HEK293T (cell line): ENCODE measurements around the gene FAM3A.

Experiments
- CTCF ChIA-PET: fragments of 350-600 bp; formaldehyde crosslinking; extraction: SDS; loops from one replicate; lab custom pipeline; 2021; ENCODE audit warnings: antibody characterized with exemption, inconsistent platforms; lab: Yijun Ruan, JAX
- POLR2A ChIA-PET: fragments of 350-600 bp; formaldehyde crosslinking; extraction: SDS; loops from one replicate; lab custom pipeline; 2020; ENCODE audit warnings: antibody characterized with exemption, inconsistent platforms; lab: Yijun Ruan, JAX
- DNase-seq: peaks from one replicate; pipeline ENCODE4 v3.0.0; 2012; ENCODE audit warnings: mixed read lengths; ENCODE audit errors: extremely low spot score
- ARNT ChIP-seq: fragments of 450-650 bp; IDR thresholded peaks from 2 replicates; pipeline ENCODE4 v1.6.1; 2017; ENCODE audit warnings: mild to moderate bottlenecking
- BHLHE40 ChIP-seq: fragments of 450-650 bp; IDR thresholded peaks from 2 replicates; pipeline ENCODE4 v1.6.1; 2016; ENCODE audit warnings: mild to moderate bottlenecking, moderate library complexity, borderline replicate concordance
- CTBP1 ChIP-seq: fragments of 450-650 bp; IDR thresholded peaks from 2 replicates; pipeline ENCODE4 v1.6.1; 2016; ENCODE audit warnings: borderline replicate concordance
- ELF4 ChIP-seq: fragments of 450-650 bp; IDR thresholded peaks from 2 replicates; pipeline ENCODE4 v1.6.1; 2017; ENCODE audit warnings: antibody characterized with exemption
- FOXA1 ChIP-seq: fragments of 450-650 bp; IDR thresholded peaks from 2 replicates; pipeline ENCODE4 v1.6.1; 2016; ENCODE audit warnings: mild to moderate bottlenecking
- FOXK2 ChIP-seq: fragments of 450-650 bp; IDR thresholded peaks from 2 replicates; pipeline ENCODE4 v1.6.1; 2016; ENCODE audit warnings: mild to moderate bottlenecking
- FOXM1 ChIP-seq: fragments of 450-650 bp; IDR thresholded peaks from 2 replicates; pipeline ENCODE4 v1.6.1; 2017; ENCODE audit warnings: mild to moderate bottlenecking, borderline replicate concordance
- HDGF ChIP-seq: fragments of 450-650 bp; IDR thresholded peaks from 2 replicates; pipeline ENCODE4 v1.6.1; 2017; ENCODE audit warnings: antibody characterized with exemption, borderline replicate concordance
- L3MBTL2 ChIP-seq: fragments of 450-650 bp; conservative IDR thresholded peaks from 2 replicates; pipeline ENCODE4 v1.6.1; 2016; ENCODE audit warnings: mild to moderate bottlenecking
- LEF1 ChIP-seq: fragments of 450-650 bp; IDR thresholded peaks from 2 replicates; pipeline ENCODE4 v1.6.1; 2017; ENCODE audit warnings: mild to moderate bottlenecking, borderline replicate concordance
- NFRKB ChIP-seq: fragments of 450-650 bp; IDR thresholded peaks from 2 replicates; pipeline ENCODE4 v1.6.1; 2016; ENCODE audit warnings: mild to moderate bottlenecking, moderate library complexity
- SP1 ChIP-seq: fragments of 450-650 bp; IDR thresholded peaks from 2 replicates; pipeline ENCODE4 v1.6.1; 2017
- SUZ12 ChIP-seq: fragments of 450-650 bp; IDR thresholded peaks from 2 replicates; pipeline ENCODE4 v1.6.1; 2016; ENCODE audit warnings: mild to moderate bottlenecking
- TARDBP ChIP-seq: fragments of 450-650 bp; IDR thresholded peaks from 2 replicates; pipeline ENCODE4 v1.6.1; 2016
- ZNF384 ChIP-seq: fragments of 450-650 bp; IDR thresholded peaks from 2 replicates; pipeline ENCODE4 v1.6.1; 2016
- TF ChIP-seq, protein P1 (sequence below): fragments of 450-650 bp; IDR thresholded peaks from 2 replicates; pipeline ENCODE4 v1.6.1; 2016

FAM3A gene

GRCh38 chrX:154470914-154471568 lies 45.0 kb downstream of the FAM3A start:
- POLR2A ChIA-PET = no interaction called here
- no peak for DNase-seq
- TF ChIP-seq TARDBP (no peak), CTBP1 (no peak), BHLHE40 (no peak), LEF1 (no peak), L3MBTL2 (no peak), FOXK2 (no peak), FOXM1 (no peak), HDGF (no peak), ARNT (no peak)
- TF ChIP-seq, protein P1, sequence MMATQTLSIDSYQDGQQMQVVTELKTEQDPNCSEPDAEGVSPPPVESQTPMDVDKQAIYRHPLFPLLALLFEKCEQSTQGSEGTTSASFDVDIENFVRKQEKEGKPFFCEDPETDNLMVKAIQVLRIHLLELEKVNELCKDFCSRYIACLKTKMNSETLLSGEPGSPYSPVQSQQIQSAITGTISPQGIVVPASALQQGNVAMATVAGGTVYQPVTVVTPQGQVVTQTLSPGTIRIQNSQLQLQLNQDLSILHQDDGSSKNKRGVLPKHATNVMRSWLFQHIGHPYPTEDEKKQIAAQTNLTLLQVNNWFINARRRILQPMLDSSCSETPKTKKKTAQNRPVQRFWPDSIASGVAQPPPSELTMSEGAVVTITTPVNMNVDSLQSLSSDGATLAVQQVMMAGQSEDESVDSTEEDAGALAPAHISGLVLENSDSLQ = no peak
- CTCF ChIA-PET = no interaction called here

DNA sequence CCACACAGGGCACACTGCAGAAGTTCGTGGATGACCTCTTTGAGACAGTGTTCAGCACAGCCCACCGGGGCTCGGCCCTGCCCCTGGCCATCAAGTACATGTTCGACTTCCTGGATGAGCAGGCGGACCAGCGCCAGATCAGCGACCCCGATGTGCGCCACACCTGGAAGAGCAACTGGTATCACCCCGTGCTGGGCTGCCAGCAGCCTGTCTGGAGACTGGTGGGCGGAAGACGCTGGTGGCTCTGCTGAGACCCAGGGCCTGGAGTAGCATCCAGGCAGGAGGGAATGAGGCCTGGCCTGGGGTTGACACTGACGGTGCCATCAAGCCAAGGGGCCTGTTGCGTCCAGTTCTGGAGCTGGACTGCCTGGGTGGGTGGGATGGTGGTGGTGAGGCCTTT lies 45.6 kb downstream of the FAM3A start:
- ChIA-PET POLR2A (no interaction called here), CTCF (no interaction called here)
- no peak for TF ChIP-seq TARDBP
- TF ChIP-seq NFRKB = no peak
- no peak for TF ChIP-seq L3MBTL2
- TF ChIP-seq LEF1 = no peak
- no peak for DNase-seq

DNA sequence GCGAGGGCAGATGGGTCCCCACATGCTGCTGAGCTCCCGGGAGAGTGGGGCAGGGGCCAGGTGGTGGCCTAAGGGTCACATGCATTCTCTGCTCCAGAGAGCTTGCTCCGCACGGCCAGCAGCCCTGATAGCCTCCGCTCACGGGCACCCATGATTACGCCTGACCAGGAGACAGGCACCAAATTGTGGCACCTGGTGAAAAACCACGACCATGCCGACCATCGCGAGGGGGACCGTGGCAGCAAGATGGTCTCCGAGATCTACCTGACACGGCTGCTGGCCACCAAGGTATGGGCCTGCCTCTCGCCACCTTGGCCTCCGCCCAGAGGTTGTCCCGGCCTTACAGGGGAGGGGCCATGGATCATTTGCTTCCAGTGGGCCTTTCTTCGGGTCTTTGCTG lies 46.2 kb downstream of the FAM3A start:
- ChIA-PET CTCF (no interaction called here), POLR2A (no interaction called here)
- TF ChIP-seq FOXK2 = no peak
- TF ChIP-seq ELF4 = no peak
- no peak for TF ChIP-seq SUZ12
- TF ChIP-seq FOXA1 = no peak
- no peak for TF ChIP-seq ZNF384
- no peak for DNase-seq

DNA sequence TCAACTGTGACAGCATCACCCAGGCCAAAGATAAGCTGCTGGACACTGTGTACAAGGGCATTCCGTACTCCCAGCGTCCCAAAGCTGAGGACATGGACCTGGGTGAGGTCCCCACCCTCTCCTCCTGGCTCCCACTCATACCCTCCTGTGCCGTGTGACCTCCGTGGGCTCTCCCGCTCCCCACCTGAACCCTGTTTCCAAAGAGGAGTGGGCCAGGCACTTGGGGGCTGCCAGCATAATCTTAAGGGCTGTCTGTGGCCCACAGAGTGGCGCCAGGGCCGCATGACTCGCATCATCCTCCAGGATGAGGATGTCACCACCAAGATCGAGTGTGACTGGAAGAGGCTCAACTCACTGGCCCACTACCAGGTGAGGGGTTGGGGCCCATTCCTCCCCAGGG lies 46.9 kb downstream of the FAM3A start:
- DNase-seq = no peak
- CTCF ChIA-PET = no interaction called here
- POLR2A ChIA-PET = no interaction called here

DNA sequence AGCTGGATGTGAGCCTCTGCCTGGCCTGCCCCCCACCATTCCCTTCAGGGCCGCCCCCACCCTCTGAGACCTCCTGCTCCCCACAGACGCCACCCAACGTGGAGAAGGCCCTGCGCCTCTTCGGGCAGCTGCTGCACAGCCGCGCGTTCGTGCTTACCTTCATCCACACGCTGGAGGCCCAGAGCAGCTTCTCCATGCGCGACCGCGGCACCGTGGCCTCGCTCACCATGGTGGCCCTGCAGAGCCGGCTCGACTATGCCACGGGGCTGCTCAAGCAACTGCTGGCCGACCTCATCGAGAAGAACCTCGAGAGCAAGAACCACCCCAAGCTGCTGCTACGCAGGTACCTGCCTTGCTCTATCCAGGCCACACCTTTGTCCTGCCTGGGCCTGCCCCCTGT lies 47.8 kb downstream of the FAM3A start:
- no peak for DNase-seq
- ChIA-PET POLR2A (interaction anchor here (1.6 kb wide), 1 partner anchor 9 kb away, joined by 5 read pairs; no protein-coding TSS in a partner anchor), CTCF (no interaction called here)
- TF ChIP-seq ZNF384 (no peak), BHLHE40 (no peak), FOXA1 (no peak), LEF1 (no peak), NFRKB (no peak), CTBP1 (no peak), ARNT (no peak)
- TF ChIP-seq, protein P1 = no peak

More for the DNA sequence above, 46.9 kb downstream of the FAM3A start:
- TF ChIP-seq NFRKB (no peak), TARDBP (no peak), HDGF (no peak), FOXM1 (no peak), SUZ12 (no peak), SP1 (no peak), FOXK2 (no peak), CTBP1 (no peak)

DNA sequence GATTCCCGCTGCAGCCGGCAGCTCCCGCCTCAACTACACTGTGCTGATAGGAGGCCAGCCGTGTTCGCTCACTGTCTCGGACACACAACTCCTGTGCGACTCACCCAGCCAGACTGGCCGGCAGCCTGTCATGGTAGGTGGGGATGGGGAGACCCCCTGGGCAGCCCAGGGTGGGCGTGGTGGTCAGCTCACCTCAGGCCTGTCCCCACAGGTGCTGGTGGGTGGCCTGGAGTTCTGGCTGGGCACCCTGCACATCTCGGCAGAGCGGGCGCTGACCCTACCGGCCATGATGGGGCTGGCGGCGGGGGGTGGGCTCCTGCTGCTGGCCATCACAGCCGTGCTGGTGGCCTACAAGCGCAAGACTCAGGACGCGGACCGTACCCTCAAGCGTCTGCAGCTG lies 48.5 kb downstream of the FAM3A start:
- TF ChIP-seq ZNF384 (no peak), HDGF (no peak), TARDBP (no peak), LEF1 (no peak), ARNT (no peak), FOXA1 (no peak), FOXK2 (no peak), ELF4 (no peak), NFRKB (no peak), L3MBTL2 (no peak), BHLHE40 (no peak)
- TF ChIP-seq, protein P1 = no peak

DNA sequence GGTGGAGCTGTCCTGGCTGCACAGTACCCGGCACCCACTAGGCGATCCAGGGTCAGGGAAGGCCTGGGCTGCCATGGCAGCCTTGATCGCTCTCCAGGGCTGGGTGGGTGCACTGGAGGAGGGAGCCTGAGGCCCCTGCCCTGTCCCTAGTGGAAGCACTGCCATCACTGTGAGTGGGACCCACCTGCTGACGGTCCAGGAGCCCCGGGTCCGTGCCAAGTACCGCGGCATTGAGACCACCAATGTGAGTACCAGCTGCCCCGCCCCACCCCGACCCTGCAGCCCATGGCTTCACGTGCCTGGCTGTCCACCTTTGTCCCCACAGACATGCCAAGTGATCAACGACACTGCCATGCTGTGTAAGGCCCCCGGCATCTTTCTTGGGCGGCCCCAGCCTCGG lies 49.1 kb downstream of the FAM3A start:
- DNase-seq = no peak
- ChIA-PET CTCF (no interaction called here), POLR2A (interaction anchor here (1.6 kb wide), 1 partner anchor 10 kb away, joined by 5 read pairs; no protein-coding TSS in a partner anchor)
- TF ChIP-seq ARNT = no peak
- TF ChIP-seq SP1 = no peak
- TF ChIP-seq LEF1 = no peak
- no peak for TF ChIP-seq NFRKB
- TF ChIP-seq CTBP1 = no peak
- TF ChIP-seq FOXM1 = no peak
- TF ChIP-seq HDGF = no peak
- no peak for TF ChIP-seq FOXA1

More for the DNA sequence above, 48.5 kb downstream of the FAM3A start:
- POLR2A ChIA-PET = interaction anchor here (1.6 kb wide), 1 partner anchor 10 kb away, joined by 5 read pairs; no protein-coding TSS in a partner anchor
- CTCF ChIA-PET = no interaction called here
- no peak for DNase-seq
